Measurements from ENCODE around the gene IRF4. TPM values are rescaled to one million over a fixed set of nuclear protein-coding genes. Genes with fewer than 3 reads are reported as not detected.
A peak's percentile ranks its signal among the peaks of the same experiment; 100 is the strongest.

The IRF4 gene
- total and polyA plus RNA-seq, 2 donors (not counting 1 experiment from before 2014, with no cell fraction given) = 75.7 to 142 TPM

DNA sequence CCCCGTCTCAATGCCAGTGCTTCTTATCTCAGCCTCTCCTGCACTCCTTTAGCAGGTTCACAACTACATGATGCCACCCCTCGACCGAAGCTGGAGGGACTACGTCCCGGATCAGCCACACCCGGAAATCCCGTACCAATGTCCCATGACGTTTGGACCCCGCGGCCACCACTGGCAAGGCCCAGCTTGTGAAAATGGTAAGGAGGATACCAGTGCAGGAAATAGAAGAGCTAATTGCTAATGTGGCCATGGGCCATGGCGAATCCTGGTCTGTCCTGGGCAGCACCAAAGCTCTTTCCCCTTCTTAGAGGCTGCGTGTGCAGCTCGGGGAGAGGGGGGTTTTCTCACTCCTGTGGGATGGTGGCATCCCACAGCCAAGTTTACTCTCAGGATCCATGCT, 5.5 kb downstream of the IRF4 start:
- Mint-ChIP-seq H3K4me1 (peaks cover 74% of the 10 kb centered on the region), H3K4me3 (no peak overlapping the region), H3K9me3 (ENCODE audit: insufficient read depth) (no peaks in the 10 kb centered on the region), H3K27me3 (no peaks in the 10 kb centered on the region), H3K27ac (peak overlapping the region; percentile 81)
- no peak for DNase-seq
- H2AFZ ChIP-seq (ENCODE audit: insufficient read depth, low read depth, low read length, poor library complexity, severe bottlenecking) = no peak overlapping the region
- ATAC-seq (ENCODE audit: low read depth) = no peak
- H4K20me1 ChIP-seq (ENCODE audit: control insufficient read depth, insufficient read depth, low read length, poor library complexity, severe bottlenecking) = peaks cover 75% of the 10 kb centered on the region
- H3K4me3 ChIP-seq (ENCODE audit: control extremely low read depth in 1 of 5, extremely low read depth in 1 of 5, insufficient read depth in 1 of 5, low read depth in 2 of 5, low read length in 4 of 5) = no peak overlapping the region
- TF ChIP-seq EZH2 (IDR thresholded peaks at IDR 0.05; ENCODE audit: borderline replicate concordance, insufficient read depth, low read depth, low read length, poor library complexity, severe bottlenecking) = no peak
- TF ChIP-seq, protein P1, sequence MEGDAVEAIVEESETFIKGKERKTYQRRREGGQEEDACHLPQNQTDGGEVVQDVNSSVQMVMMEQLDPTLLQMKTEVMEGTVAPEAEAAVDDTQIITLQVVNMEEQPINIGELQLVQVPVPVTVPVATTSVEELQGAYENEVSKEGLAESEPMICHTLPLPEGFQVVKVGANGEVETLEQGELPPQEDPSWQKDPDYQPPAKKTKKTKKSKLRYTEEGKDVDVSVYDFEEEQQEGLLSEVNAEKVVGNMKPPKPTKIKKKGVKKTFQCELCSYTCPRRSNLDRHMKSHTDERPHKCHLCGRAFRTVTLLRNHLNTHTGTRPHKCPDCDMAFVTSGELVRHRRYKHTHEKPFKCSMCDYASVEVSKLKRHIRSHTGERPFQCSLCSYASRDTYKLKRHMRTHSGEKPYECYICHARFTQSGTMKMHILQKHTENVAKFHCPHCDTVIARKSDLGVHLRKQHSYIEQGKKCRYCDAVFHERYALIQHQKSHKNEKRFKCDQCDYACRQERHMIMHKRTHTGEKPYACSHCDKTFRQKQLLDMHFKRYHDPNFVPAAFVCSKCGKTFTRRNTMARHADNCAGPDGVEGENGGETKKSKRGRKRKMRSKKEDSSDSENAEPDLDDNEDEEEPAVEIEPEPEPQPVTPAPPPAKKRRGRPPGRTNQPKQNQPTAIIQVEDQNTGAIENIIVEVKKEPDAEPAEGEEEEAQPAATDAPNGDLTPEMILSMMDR (IDR thresholded peaks at IDR 0.05) = no peak
- H3K36me3 ChIP-seq (replicated peaks in 1 of 2; ENCODE audit: control extremely low read depth in 1 of 2, control insufficient read depth in 1 of 2, extremely low read depth in 1 of 2, insufficient read depth in 2 of 2, low read length in 1 of 2) = peaks cover 7 to 81% of the 10 kb centered on the region in 2 experiments
- H3K79me2 ChIP-seq (ENCODE audit: control insufficient read depth, insufficient read depth, low read length) = peaks cover 80% of the 10 kb centered on the region
- POLR2A ChIA-PET = no interaction called here
- H3K9ac ChIP-seq (ENCODE audit: low read length) = no peak overlapping the region
- no peak overlapping the region for H3K4me2 ChIP-seq (replicated peaks; ENCODE audit: low read depth, low read length, poor library complexity, severe bottlenecking)
- CTCF ChIA-PET = interaction anchor here (1.6 to 2.2 kb wide), 3 partner anchors 154 to 179 kb away, joined by 4 to 9 read pairs (median 7); no protein-coding TSS in a partner anchor
- intact Hi-C loops (cut with micrococcal nuclease) = no loop called here
- H3K4me1 ChIP-seq (ENCODE audit: control insufficient read depth in 2 of 2, insufficient read depth in 2 of 2, low read length in 2 of 2) = peaks cover 59 to 72% of the 10 kb centered on the region in 2 donors
- WGBS (ENCODE audit: insufficient coverage) = 95% methylated on average over 10 of the region's 13 CpGs
- H3K27ac ChIP-seq (ENCODE audit: low read length in 2 of 2) = peak overlapping the region in 1 of 2 donors; percentile 84
- no peaks in the 10 kb centered on the region for H3K27me3 ChIP-seq (replicated peaks in 1 of 4; ENCODE audit: control extremely low read depth in 1 of 4, control insufficient read depth in 3 of 4, insufficient read depth in 4 of 4, low read length in 3 of 4)
- no peaks in the 10 kb centered on the region for H3K9me3 ChIP-seq (ENCODE audit: control extremely low read depth in 1 of 3, control insufficient read depth in 2 of 3, insufficient read depth in 1 of 3, low read length in 2 of 3)

DNA sequence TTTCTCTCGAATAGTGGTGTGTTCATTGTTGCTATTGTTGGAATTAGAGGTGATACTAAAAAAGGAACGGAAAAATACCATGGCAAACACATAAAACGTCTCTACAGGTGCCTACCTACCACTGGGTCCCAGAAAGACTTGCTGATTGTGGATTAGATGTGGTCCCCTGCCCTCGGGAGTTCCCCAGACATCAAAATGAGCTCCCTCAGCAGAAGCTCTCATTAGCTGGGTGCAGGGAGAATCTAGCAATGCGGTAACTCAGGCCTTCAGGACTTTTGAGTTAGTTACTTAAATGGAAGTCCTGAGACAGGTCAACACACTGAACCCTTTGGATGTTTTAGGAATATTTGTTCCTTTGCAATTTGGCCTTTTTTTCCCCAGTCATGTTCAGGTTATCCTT, 6.1 kb downstream of the IRF4 start:
- peak overlapping the region; percentile 29 for H3K4me3 Mint-ChIP-seq
- H3K4me1 ChIP-seq (ENCODE audit: control insufficient read depth in 2 of 2, insufficient read depth in 2 of 2, low read length in 2 of 2) = peaks cover 64 to 77% of the 10 kb centered on the region in 2 donors
- H3K4me3 ChIP-seq (ENCODE audit: control extremely low read depth in 1 of 5, extremely low read depth in 1 of 5, insufficient read depth in 1 of 5, low read depth in 2 of 5, low read length in 4 of 5) = no peak overlapping the region
- H3K79me2 ChIP-seq (ENCODE audit: control insufficient read depth, insufficient read depth, low read length) = peaks cover 80% of the 10 kb centered on the region
- peak overlapping the region; percentile 81 for H3K27ac Mint-ChIP-seq
- ATAC-seq (ENCODE audit: low read depth) = no peak
- intact Hi-C loops (cut with micrococcal nuclease) = no loop called here
- H3K9me3 ChIP-seq (ENCODE audit: control extremely low read depth in 1 of 3, control insufficient read depth in 2 of 3, insufficient read depth in 1 of 3, low read length in 2 of 3) = no peaks in the 10 kb centered on the region
- H3K36me3 ChIP-seq (replicated peaks in 1 of 2; ENCODE audit: control extremely low read depth in 1 of 2, control insufficient read depth in 1 of 2, extremely low read depth in 1 of 2, insufficient read depth in 2 of 2, low read length in 1 of 2) = peaks cover 7 to 87% of the 10 kb centered on the region in 2 experiments
- no peaks in the 10 kb centered on the region for H3K9me3 Mint-ChIP-seq (ENCODE audit: insufficient read depth)
- ChIA-PET CTCF (interaction anchor here (1.4 to 2.2 kb wide), 4 partner anchors 10 to 180 kb away, joined by 3 to 9 read pairs (median 6); no protein-coding TSS in a partner anchor), POLR2A (no interaction called here)
- no peaks in the 10 kb centered on the region for H3K27me3 Mint-ChIP-seq
- no peak for DNase-seq
- peak overlapping the region in 1 of 2 donors; percentile 84 for H3K27ac ChIP-seq (ENCODE audit: low read length in 2 of 2)
- no peak overlapping the region for H2AFZ ChIP-seq (ENCODE audit: insufficient read depth, low read depth, low read length, poor library complexity, severe bottlenecking)
- TF ChIP-seq, protein P1 (IDR thresholded peaks at IDR 0.05) = no peak
- TF ChIP-seq EZH2 (IDR thresholded peaks at IDR 0.05; ENCODE audit: borderline replicate concordance, insufficient read depth, low read depth, low read length, poor library complexity, severe bottlenecking) = no peak
- H3K4me1 Mint-ChIP-seq = peaks cover 78% of the 10 kb centered on the region
- H4K20me1 ChIP-seq (ENCODE audit: control insufficient read depth, insufficient read depth, low read length, poor library complexity, severe bottlenecking) = peaks cover 75% of the 10 kb centered on the region
- no peaks in the 10 kb centered on the region for H3K27me3 ChIP-seq (replicated peaks in 1 of 4; ENCODE audit: control extremely low read depth in 1 of 4, control insufficient read depth in 3 of 4, insufficient read depth in 4 of 4, low read length in 3 of 4)
- H3K9ac ChIP-seq (ENCODE audit: low read length) = no peak overlapping the region
- WGBS (ENCODE audit: insufficient coverage) = 100% methylated on average over 1 of the region's 5 CpGs
- H3K4me2 ChIP-seq (replicated peaks; ENCODE audit: low read depth, low read length, poor library complexity, severe bottlenecking) = peak overlapping the region; percentile 1

Data from B cell (primary cell).